ENCODE measurements around the gene LILRB1.

DNA sequence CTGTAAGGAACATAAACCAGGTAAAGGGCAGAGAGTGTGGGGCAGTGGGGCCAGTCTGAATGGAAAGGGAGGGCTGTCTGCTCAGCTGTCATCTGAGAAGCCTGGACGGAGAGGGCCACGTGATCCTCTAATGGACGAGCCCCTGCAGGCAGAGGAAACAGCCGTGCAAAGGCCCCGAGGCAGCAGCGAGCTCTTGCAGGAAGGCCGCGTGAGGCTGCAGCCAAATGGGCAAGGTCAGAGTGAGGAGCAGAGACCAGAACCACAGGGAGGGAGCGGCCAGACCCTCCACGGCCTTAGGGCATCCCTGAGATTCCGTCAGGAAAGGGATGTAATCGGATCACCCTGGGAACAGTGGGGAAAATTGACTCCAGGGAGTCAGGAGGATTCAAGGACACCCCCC lies 36.9 kb downstream of the LILRB1 start:
- TF ChIP-seq POLR2A (IDR thresholded peaks at IDR 0.05; ENCODE audit: low read depth, low read length) (no peak), EZH2 (IDR thresholded peaks at IDR 0.05; ENCODE audit: borderline replicate concordance, low read depth, low read length, severe bottlenecking) (no peak), JUN (IDR thresholded peaks at IDR 0.05; ENCODE audit: borderline replicate concordance, insufficient read depth, insufficient read length, low read depth) (no peak)
- TF ChIP-seq, protein P1, sequence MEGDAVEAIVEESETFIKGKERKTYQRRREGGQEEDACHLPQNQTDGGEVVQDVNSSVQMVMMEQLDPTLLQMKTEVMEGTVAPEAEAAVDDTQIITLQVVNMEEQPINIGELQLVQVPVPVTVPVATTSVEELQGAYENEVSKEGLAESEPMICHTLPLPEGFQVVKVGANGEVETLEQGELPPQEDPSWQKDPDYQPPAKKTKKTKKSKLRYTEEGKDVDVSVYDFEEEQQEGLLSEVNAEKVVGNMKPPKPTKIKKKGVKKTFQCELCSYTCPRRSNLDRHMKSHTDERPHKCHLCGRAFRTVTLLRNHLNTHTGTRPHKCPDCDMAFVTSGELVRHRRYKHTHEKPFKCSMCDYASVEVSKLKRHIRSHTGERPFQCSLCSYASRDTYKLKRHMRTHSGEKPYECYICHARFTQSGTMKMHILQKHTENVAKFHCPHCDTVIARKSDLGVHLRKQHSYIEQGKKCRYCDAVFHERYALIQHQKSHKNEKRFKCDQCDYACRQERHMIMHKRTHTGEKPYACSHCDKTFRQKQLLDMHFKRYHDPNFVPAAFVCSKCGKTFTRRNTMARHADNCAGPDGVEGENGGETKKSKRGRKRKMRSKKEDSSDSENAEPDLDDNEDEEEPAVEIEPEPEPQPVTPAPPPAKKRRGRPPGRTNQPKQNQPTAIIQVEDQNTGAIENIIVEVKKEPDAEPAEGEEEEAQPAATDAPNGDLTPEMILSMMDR (IDR thresholded peaks at IDR 0.05; ENCODE audit: extremely low read depth in 1 of 2, insufficient read depth in 1 of 2, low read depth in 1 of 2, low read length in 2 of 2) = no peak
